ENCODE measurements around the gene CYTH3. TPM values are rescaled to one million over a fixed set of nuclear protein-coding genes. Genes with fewer than 3 reads are reported as not detected.

CYTH3 gene
- total and polyA plus RNA-seq, 2 of the 13 experiments (the other 11 are each of a cell fraction or from before 2014, with no cell fraction given): 3.1 to 3.8 TPM

DNA sequence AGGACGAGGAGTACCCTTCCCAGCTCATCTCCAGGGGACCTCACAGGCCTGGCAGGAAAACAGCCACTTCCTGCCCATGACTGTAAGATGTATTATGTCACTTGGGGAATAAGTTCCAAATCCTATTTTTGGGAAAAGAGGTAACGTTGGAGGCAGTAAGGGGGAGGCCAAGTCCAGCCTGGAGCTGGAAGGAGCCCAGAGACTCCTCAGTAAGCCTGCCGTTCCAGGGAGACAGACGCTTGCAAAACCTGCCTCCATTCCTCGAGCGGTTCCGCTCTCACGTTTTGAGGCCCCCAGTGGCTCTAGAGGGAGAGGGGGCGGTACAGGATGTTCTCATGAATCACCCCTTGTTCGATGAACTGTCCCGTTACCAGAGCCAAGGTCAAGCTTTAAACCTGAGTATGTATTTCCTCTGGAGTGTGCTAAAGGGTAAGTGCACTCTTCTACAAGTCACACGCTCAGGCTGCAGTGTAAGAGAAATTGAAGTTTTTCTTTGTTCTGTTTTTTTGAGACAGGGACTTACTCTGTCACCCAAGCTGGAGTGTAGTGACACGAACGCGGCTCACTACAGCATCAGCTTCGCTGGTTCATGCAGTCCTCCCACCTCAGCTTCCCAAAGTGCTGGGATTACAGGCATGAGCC is 45.5 kb upstream of the CYTH3 start (continued):
- no peak for TF ChIP-seq ZNF816 (CRISPR knock-in tag; IDR thresholded peaks at IDR 0.05; ENCODE audit: borderline replicate concordance)
- no peak for TF ChIP-seq PHB2 (IDR thresholded peaks at IDR 0.05; ENCODE audit: partially characterized antibody)
- TF ChIP-seq ZNF788 (CRISPR knock-in tag; IDR thresholded peaks at IDR 0.05; ENCODE audit: borderline replicate concordance): peak; percentile 35; the same call in 1 of the 2 replicates
- peak; percentile 84 for TF ChIP-seq RXRB (CRISPR knock-in tag; IDR thresholded peaks at IDR 0.05; ENCODE audit: borderline replicate concordance)
- TF ChIP-seq, protein P1, sequence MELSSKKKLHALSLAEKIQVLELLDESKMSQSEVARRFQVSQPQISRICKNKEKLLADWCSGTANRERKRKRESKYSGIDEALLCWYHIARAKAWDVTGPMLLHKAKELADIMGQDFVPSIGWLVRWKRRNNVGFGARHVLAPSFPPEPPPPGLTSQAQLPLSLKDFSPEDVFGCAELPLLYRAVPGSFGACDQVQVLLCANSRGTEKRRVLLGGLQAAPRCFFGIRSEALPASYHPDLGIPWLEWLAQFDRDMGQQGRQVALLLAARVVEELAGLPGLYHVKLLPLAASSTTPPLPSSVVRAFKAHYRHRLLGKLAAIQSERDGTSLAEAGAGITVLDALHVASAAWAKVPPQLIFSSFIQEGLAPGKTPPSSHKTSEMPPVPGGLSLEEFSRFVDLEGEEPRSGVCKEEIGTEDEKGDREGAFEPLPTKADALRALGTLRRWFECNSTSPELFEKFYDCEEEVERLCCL (CRISPR knock-in tag; IDR thresholded peaks at IDR 0.05; ENCODE audit: borderline replicate concordance): no peak
- 0 out of 2 replicates have a peak, but pooled peaks have one; percentile 48 for TF ChIP-seq KDM4B (CRISPR knock-in tag; IDR thresholded peaks at IDR 0.05)
- TF ChIP-seq, protein P2, sequence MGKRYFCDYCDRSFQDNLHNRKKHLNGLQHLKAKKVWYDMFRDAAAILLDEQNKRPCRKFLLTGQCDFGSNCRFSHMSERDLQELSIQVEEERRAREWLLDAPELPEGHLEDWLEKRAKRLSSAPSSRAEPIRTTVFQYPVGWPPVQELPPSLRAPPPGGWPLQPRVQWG (CRISPR knock-in tag; IDR thresholded peaks at IDR 0.05; ENCODE audit: borderline replicate concordance, low read depth): no peak
- no peak for TF ChIP-seq EHMT2 (IDR thresholded peaks at IDR 0.05; ENCODE audit: borderline replicate concordance, low read depth, low read length)
- TF ChIP-seq ZNF724P (CRISPR knock-in tag; IDR thresholded peaks at IDR 0.05; ENCODE audit: borderline replicate concordance): no peak
- TF ChIP-seq, protein P3, sequence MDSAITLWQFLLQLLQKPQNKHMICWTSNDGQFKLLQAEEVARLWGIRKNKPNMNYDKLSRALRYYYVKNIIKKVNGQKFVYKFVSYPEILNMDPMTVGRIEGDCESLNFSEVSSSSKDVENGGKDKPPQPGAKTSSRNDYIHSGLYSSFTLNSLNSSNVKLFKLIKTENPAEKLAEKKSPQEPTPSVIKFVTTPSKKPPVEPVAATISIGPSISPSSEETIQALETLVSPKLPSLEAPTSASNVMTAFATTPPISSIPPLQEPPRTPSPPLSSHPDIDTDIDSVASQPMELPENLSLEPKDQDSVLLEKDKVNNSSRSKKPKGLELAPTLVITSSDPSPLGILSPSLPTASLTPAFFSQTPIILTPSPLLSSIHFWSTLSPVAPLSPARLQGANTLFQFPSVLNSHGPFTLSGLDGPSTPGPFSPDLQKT (CRISPR knock-in tag; IDR thresholded peaks at IDR 0.05; ENCODE audit: borderline replicate concordance): no peak
- no peak for TF ChIP-seq CAMTA2 (CRISPR knock-in tag; IDR thresholded peaks at IDR 0.05; ENCODE audit: borderline replicate concordance)
- TF ChIP-seq FOXP1 (IDR thresholded peaks at IDR 0.05): no peak
- TF ChIP-seq FOXP1 (CRISPR knock-in tag; IDR thresholded peaks at IDR 0.05): peak; percentile 31; the same call in 1 of the 2 replicates
- TF ChIP-seq MEIS2 (CRISPR knock-in tag; IDR thresholded peaks at IDR 0.05): 0 out of 2 replicates have a peak, but pooled peaks have one; percentile 36
- TF ChIP-seq GPN1 (CRISPR knock-in tag; IDR thresholded peaks at IDR 0.05; ENCODE audit: borderline replicate concordance): no peak
- peak; percentile 80 for TF ChIP-seq HDAC2 (CRISPR knock-in tag; IDR thresholded peaks at IDR 0.05)
- TF ChIP-seq, protein P4, sequence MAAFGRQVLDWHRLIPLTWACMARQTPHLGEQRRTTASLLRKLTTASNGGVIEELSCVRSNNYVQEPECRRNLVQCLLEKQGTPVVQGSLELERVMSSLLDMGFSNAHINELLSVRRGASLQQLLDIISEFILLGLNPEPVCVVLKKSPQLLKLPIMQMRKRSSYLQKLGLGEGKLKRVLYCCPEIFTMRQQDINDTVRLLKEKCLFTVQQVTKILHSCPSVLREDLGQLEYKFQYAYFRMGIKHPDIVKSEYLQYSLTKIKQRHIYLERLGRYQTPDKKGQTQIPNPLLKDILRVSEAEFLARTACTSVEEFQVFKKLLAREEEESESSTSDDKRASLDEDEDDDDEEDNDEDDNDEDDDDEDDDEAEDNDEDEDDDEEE (CRISPR knock-in tag; IDR thresholded peaks at IDR 0.05): no peak
- TF ChIP-seq MAF1 (CRISPR knock-in tag; IDR thresholded peaks at IDR 0.05; ENCODE audit: borderline replicate concordance): no peak
- TF ChIP-seq, protein P5, sequence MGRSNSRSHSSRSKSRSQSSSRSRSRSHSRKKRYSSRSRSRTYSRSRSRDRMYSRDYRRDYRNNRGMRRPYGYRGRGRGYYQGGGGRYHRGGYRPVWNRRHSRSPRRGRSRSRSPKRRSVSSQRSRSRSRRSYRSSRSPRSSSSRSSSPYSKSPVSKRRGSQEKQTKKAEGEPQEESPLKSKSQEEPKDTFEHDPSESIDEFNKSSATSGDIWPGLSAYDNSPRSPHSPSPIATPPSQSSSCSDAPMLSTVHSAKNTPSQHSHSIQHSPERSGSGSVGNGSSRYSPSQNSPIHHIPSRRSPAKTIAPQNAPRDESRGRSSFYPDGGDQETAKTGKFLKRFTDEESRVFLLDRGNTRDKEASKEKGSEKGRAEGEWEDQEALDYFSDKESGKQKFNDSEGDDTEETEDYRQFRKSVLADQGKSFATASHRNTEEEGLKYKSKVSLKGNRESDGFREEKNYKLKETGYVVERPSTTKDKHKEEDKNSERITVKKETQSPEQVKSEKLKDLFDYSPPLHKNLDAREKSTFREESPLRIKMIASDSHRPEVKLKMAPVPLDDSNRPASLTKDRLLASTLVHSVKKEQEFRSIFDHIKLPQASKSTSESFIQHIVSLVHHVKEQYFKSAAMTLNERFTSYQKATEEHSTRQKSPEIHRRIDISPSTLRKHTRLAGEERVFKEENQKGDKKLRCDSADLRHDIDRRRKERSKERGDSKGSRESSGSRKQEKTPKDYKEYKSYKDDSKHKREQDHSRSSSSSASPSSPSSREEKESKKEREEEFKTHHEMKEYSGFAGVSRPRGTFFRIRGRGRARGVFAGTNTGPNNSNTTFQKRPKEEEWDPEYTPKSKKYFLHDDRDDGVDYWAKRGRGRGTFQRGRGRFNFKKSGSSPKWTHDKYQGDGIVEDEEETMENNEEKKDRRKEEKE (IDR thresholded peaks at IDR 0.05): no peak
- no peak for TF ChIP-seq ZNF577 (CRISPR knock-in tag; IDR thresholded peaks at IDR 0.05; ENCODE audit: borderline replicate concordance, low read depth)
- TF ChIP-seq ZNF138 (CRISPR knock-in tag; IDR thresholded peaks at IDR 0.05; ENCODE audit: low read depth): no peak
- peak; percentile 64 for TF ChIP-seq SAP130 (CRISPR knock-in tag; IDR thresholded peaks at IDR 0.05; ENCODE audit: low read depth)
